LNCAP (cell line): ENCODE measurements around the gene ADGRA1.

Source experiments
- CTCF ChIP-seq: fragments of 450-650 bp; IDR thresholded peaks from 2 replicates; pipeline ENCODE4 v1.5.1; 2017; ENCODE audit warnings: mild to moderate bottlenecking

ADGRA1 gene

GRCh38 chr10:133180965-133181639 is 93.4 kb downstream of the ADGRA1 start:
- no peak for TF ChIP-seq CTCF
